GM18498 (cell line): Measurements from ENCODE around the gene ENPP6.

Source experiments
- ATAC-seq: cut with Tn5 transposase; IDR thresholded peaks from one replicate; pipeline ENCODE4 v1.9.1; 2021; ENCODE audit warnings: mild to moderate bottlenecking, moderate library complexity; ENCODE audit not compliant: unreplicated experiment

ENPP6 gene

DNA sequence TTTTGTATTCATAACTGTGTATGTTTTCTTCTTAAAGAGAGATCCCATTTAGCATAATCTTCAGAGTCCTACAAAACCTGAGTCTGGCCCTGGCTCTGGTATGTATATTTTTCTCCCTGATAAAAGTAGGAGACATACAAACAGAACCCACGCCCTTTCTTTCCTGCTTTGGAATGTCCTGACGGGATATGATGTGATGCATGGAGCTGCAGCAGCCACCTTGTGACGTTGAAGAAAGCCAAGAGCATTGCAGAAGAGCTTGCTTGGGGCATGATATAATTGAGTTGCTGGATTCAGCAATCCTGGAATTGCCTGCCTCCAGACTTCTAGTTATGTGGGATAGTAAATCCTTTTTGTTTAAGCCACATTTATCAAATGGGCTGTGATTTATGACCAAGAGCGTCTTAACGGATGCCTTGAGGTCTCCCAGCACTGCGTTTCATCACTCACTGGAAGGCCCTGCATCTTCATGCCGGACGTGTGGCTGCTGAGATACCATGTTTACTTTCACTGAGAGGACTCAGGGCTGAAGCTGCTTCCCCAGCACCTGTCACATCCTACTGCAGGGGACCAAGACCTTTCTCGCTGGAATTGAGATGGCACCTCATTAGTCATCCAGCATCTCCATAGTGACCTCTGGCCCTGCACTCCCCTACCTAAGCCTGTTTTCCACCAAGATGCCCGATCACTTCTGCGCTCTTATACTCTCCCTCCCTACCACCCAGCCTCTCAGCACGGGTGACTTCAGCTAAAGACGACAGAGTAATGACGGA, 107.0 kb downstream of the ENPP6 start:
- ATAC-seq, result no peak

DNA sequence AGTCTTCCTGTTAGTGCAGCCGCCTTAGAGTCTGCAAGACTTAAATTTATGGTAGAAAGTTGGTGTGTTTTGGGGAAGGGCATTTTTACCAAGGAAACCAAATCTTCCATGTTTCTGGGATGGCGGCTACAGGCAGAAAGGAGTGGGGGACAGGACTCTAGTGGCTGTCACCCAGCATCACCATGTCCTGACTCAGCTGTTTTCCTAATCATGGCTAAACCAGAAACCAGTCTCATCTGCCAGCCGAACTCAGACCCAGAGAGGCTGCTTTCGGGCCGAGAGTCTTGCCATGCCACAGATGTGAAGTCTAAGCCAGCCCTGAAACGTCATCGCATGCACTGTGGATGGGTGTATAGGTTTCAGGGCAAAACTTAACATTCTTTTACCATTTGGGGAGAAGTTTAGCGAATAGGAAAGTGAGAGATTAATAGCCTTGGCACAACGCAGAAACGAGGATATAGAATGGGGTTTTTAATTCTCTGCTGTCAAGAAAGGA, 109.6 kb downstream of the ENPP6 start:
- ATAC-seq, result no peak

DNA sequence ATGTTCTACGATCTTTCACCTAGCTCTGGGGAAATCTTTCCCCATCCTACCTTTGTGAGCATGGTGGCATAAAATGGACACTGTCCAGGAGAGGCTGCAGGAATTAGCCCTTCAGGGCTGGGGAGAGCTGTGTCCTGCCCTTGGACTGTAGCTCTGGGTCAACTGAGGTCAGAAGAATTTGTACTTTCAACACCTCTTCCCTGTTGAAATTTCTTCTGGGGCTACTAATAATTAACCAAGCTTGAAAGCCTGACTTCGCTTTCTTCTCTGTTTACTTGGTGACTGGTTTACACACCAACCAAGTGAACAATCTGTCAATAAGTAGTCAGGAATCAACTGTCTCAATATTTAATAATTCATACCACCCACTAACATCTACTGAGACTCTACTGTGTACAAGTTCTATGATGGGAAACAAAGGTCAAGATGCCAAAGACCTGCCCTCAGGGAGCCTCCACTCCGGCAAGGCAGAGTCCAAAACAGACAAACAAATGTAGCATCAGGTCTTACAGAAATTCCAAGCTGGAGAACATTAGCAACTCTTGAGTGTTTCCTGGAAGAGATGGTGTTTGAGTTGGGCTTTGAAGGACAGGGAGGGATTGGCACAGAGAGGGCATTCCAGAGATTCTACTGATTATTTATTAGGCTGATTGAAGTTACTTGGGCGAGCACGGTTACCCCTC, 113.1 kb downstream of the ENPP6 start:
- no peak for ATAC-seq

DNA sequence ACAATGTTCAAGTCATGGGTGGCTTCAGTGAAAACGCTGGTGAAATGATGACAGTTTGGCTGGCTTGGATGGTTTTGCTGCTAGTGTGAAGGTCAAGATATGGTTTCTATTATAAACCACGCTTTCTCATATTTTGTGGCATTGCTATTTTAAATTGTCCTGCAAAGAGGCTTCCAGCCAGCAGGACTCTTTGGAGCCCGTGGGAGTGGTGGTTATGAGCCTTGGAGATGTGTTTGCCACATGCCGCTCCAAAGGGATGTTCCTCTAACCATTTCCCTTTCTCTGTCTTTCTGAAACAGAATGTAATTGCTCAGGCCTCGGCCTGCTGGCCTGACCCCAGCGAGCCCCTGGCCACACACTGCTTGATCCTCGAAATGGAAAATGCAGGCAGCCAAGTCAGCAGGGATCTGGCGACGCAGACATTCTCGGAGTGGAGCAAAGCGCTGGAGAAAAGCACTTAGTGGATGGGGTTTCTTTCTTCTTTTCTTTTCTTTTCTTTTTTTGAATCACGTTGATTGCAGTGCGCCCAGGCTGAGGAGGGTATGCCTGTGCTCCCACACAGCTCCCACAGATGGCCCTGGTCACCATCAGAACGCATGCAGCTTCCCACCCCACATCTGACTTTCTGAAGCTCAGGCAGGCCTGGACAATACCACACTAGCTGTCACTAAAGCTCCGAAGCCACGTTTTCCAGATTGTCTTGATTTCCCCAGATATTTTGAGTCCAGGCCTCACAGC, 114.0 kb downstream of the ENPP6 start:
- ATAC-seq, result no peak

DNA sequence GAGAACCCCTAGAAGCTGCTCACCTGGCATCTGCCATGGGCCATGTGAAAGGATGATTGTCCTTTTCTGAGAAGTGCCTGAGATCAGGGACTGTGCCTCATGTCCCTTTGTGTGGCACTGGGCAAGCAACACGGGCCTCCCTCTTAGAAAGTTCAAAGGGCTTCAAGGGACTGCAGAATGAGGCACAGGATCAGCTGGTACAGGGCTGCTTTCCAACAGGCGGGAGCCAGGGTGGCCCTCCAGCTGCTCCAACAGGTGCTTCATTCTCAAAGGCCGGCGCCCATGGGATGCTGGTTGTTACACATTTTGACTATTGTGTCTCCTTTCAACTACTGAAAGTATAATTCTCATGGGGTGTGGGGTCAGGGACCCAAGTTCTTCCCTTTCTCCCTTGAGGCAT, 114.7 kb downstream of the ENPP6 start:
- no peak for ATAC-seq

DNA sequence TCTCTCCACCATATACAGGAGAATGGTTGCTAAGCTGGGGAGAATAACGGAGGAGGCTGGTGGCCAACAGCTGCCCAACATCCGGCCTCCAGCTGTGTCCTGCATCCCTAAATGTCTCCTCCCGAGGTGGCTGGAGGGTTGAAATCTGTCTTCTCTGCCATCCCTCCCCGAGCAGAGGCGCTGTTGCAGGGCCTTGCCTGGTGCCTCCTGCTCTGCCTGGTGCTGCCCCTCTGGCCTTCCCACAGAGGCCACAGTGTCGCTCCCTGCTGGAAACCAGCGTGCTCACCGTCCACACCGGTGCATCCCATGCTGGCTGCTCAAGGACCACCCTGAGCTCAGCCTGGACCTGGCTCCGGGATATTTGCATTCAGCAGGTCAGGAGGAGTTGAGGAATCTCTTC, 115.2 kb downstream of the ENPP6 start:
- ATAC-seq, result no peak

DNA sequence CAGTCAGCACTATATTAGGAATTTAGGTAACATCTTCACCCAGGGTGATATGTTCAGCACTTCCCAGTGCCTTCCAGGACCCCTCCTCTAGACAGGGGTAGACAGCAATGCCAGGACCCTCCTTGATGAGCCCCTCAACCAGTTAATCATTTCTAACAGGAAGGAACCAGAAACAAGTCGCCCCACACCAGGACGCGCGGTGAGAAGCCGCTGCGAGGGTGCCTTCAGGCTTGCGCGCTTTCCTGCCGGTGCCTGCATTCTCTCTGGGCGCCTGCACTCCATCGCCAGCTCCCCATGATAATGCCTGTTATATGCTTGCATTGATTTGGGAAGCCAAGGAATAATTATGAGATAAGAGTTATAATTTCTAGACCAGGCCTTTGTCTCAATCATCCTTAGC, 116.0 kb downstream of the ENPP6 start:
- ATAC-seq, result no peak

DNA sequence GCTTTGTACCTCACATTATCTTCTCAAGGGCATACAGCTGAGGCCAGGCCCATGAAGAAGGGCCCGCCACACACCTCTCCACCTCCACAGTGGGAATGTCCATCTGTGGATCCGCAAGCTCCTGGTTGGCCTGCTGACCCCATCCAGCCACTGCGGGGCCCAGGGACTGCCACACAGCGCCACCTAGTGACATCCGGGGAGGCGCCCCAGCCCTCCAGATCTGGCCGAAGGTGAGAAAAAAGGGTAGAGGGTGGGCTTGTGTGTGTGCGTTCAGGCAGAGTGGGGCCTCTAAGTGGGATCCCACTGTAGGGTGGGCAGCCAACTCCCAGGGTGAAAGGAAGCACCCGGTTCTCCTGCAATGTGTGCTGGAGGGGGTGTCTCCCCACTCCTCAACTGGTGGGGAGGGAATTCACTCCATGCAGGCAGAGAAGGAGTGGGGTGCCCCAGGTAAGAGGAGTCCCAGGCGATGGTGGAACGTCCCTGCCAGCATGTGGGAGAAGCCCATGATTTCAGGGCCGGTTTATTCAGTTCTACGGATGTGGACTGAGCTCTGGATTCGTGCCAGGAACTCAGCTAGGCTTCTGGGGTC, 117.3 kb downstream of the ENPP6 start:
- no peak for ATAC-seq

DNA sequence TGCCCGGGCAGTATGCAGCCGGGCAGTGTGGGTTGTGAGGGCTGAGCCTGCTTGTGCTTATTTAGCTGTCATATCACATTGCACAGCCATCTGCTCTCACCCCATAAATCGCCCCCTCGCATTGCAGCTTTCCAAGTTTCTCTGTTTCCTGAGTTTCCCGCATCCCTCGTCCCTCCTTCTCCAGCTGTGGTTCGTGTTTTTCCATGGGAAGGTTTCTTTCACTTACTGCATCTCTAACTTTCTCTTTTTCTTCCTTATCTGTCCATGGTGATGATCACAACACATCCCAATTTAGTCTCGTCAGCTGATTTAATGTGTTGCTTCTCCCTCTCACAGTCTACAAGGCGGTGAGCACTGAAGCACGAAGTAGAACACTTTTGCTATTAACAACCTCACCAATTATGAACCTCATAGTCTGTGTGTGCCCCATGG, 118.1 kb downstream of the ENPP6 start:
- ATAC-seq, result no peak

DNA sequence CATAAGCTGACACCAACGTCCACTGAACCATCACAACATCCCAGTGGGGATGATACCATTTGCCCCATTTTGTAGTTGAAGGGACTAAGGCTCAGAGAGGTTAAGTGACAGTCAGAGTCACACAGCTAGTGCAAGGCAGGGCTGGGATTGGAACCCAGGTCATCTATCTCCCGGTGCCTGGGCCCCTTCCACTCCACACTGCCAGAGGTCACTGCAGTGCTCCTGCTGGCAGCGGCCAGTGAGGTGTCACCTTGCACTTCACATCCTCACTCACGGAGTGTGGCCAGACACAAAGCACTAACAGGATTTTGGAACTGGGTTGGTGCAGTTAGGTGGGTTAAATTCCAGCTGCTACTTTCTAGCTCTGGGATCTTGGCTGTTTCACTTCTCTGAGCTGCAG, 118.7 kb downstream of the ENPP6 start:
- ATAC-seq, result no peak

DNA sequence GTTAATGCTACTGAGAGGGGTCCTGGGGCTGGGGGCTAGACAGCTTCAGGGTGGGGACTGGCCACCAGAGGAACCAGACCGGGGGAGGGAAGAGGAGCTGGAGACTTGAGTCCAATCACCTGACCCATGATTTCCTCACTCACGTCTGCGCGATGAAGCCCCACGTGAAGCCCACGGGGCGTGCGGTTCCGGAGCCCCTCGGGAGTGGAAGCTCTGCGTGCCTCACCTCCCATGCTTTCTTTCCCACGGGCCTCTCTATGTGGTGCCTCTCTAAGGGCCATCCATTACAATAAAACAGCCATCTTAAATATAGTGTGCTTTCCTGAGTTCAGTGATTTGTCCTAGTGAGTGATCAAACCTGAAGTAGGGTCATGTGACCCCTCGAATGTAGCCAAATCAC, 119.9 kb downstream of the ENPP6 start:
- ATAC-seq, result no peak

DNA sequence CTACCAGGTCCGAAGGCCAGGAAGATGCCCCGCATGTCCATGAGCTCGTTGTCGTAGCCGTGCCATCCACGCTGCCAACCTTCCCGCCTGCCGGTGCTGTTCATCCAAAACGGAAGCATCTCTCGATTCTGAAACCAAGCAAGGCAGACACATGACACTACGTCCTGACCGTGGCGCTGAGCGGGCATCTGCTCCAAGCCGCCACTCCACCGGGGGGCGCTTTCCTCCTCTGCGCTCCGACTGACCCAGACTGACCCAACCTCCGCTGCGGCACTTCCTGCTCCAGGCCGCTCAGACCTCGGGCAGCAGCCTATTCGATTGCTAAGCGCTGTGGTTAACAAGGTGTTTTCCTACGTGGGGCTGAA, 120.5 kb downstream of the ENPP6 start:
- peak; percentile 77 for ATAC-seq

DNA sequence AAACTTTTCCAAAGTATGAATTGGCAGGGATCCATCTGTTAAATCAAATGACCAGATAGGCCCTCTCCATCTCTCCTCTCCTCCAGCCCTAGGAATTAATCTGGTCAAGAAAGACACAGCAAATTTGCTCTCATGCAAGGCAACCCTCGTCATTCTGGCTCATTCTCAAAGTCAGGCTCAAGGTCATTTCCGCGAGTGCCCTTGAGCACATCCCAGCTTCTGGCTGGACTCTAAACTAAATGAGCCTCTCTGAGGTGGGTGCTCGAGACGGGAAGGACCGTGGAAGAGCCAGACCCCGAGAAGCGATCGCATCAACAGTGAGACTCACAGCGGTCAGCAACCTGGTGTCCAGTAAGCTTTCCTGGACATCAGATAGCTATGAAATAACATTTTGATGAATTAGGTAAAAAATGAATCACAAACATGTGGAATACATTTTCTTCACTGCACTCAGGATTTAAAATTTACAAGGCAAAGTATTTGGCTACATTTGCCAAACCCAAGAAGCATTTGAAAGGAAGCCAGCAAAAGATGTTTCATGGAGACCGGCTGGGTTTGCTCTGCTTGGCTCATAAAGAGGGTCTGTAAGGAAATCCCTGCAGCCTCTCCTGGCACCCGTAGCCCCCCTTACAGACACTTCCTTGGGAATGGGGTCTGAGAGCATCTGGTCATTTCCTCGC, 121.0 kb downstream of the ENPP6 start:
- ATAC-seq, result no peak

DNA sequence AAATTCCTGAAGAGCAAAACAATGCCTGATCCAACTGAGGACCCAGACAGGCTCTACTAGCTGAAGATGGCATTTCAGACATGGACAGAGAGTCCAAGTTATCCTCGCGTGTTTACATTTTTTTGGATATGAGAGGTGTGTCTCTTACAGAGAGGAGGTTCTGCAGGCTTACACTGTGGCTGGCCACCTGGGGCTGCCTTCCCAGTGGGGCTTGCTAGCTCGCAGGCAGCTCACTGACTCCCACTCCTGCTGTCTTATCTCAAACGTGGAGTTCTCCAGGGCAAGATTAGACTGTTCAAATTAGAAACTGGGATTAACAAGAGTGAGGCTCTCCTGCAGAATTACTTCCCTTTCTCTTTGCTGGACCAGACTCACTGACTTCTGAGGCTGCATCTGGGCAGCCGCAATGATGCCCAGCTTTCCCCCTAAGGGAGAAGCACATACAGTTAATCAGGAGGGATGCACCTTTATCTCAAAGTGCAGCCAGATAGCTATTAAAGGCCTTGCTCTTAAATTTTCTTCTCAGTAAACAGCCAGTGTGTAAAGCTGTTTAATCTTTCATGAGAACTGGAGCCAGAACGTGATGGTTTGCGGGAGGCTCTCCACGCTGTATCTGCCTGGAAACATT, 123.0 kb downstream of the ENPP6 start:
- ATAC-seq, result no peak

DNA sequence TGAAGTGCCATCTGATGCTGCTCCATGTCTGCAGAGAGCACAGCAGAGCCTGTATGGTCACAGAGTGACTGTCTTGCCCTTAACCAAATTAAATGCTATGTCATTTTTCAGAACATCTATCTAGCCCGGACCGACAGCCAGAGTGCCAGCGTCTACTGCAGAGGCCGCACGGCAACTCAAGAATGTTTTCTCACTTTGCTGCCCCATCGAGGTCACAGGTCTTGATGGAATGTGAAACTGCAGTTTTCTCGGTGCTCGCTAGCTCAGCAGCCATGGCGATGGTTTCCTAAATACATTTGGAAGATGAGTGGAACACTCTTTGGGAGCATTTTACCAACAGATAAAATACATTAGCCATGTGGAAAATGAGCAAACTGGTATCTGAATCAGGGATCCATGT, 125.7 kb downstream of the ENPP6 start:
- no peak for ATAC-seq

DNA sequence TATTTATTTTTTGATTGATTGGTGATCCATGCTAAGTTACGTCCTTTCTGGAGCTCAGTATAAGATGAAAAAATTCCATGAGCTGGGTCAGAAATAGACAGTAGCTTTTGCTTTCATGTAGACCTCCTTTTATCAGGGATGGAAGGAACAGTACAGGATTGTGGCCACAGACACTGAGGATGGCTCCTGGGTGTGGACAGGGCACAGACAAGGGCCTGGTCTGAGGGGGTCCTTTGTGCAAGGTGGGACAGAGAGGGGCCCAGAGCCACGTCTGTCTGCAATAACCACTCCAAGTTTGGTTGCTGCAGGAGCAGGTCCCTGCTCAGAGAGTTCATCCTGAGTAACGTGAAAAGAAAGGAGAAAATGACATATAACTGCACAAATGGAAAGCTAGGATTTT, 127.1 kb downstream of the ENPP6 start:
- no peak for ATAC-seq

DNA sequence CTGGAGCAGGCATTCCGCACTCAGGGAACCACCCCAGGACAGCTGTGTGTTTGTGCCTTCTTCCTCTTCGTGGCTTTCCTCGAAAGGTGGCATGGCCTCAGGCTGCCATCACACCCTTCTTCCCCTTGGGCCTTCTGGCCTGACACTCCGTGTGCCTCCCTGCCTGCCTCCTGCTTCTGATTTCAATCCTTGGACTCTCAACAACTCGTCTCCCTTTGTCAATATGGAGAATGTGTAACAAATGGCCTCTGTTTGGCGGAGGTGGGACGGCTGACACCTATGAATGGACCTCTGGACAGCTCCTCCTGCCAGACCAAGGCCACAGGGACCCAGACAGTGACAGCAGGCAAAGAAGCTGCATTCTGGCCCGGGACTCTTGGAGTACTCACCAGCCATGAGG, 137.0 kb downstream of the ENPP6 start:
- ATAC-seq, result no peak

DNA sequence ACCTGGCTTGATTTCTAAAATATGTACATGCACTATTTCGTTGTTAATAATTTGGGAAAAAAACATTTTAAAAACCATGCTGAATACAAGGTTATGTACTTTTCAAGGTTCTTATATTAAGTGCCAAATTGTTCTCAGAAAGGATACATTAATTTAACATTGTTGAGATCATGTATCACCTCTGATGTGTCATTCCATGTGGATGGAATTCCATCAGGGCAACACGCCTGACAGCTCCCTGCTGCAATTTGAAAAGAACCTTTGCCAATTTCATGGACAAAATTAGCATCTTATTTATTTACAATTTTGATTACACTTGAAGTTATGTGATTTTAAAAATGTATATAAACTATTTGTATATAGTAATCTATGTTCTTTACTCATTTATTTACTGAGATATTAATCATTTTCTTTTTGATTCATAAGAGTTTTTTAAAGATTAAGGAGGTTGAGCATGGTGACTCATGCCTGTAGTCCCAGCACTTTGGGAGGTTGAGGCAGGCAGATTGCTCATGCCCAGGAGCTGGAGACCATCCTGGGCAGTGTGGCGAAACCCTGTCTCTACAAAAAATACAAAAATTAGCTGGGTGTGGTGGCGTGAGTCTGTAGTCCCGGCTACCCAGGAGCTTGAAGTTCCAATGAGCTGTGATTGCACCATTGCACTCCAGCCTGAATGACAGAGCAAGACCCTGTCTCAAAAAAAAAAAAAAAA, 142.8 kb downstream of the ENPP6 start:
- no peak for ATAC-seq

DNA sequence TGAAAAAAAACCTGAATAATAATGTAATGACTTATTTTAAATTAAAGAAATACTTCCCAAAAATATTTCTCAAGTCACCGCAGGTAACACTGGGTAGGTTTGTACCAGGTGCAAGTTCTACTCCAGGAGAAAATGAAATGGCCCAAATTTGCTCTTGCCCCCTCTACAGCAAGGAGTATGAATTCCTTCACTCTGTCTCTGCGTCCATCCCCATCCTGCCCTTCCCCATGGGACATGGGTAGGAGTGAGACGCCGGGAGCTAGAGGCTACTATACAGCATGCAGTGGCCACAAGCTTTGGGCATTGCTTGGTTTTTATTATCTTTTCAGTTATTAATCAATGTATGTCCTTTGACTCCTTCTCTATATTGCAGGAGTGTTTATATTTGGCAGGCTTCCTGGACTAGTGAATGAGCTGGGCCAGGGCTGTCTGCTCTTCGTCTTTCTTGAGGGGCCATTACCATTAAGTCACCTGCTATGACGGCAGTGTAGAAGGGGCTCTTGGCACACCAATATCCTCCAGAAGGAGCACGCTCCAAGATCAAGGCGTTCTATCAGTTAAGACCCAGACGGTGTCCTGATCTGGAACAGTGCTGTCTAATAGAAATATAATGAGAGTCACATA, 149.6 kb downstream of the ENPP6 start:
- ATAC-seq, result no peak
